HAP-1 (cell line): ENCODE data around the gene SRC.

Experiments
- DNase-seq, 2 experiments: peaks; one replicate each; pipeline ENCODE4 v3.0.0-alpha.2; 2016 to 2020; ENCODE audit warnings: low spot score in 2 of 2
- H3K27me3 ChIP-seq: fragments of 250-450 bp; sonication (Bioruptor Pico); 2 replicates; pipeline ENCODE4 v1.5.1; 2020; ENCODE audit warnings: low read depth, mild to moderate bottlenecking, moderate library complexity
- H3K36me3 ChIP-seq: fragments of 250-450 bp; sonication (Bioruptor Pico); replicated peaks from 2 replicates; pipeline ENCODE4 v1.5.1; 2020; ENCODE audit warnings: mild to moderate bottlenecking
- H3K4me1 ChIP-seq: fragments of 250-450 bp; sonication (Bioruptor Pico); 2 replicates; pipeline ENCODE4 v1.5.1; 2020; ENCODE audit warnings: mild to moderate bottlenecking
- H3K4me3 ChIP-seq: fragments of 250-450 bp; sonication (Bioruptor Pico); 2 replicates; pipeline ENCODE4 v1.5.1; 2020; ENCODE audit warnings: mild to moderate bottlenecking, moderate library complexity
- H3K9me3 ChIP-seq: fragments of 250-450 bp; sonication (Bioruptor Pico); 2 replicates; pipeline ENCODE4 v1.5.1; 2020; ENCODE audit warnings: mild to moderate bottlenecking, moderate library complexity
- in situ Hi-C: fragments of 300-500 bp; cut with MboI; formaldehyde crosslinking; loops from 3 replicates; pipeline ENCODE4 v1.14.3; 2020; ENCODE audit warnings: low sequenced_read_pairs, inconsistent platforms, mixed read lengths

Gene SRC

GRCh38 chr20:37319151-37319671 is 26.7 kb upstream of the SRC start:
- in situ Hi-C loops: no loop called here
- Histone ChIP-seq H3K4me3 (no peak overlapping the region), H3K4me1 (peaks cover 10% of the 10 kb centered on the region), H3K27me3 (no peaks in the 10 kb centered on the region), H3K36me3 (peaks cover 18% of the 10 kb centered on the region), H3K9me3 (no peaks in the 10 kb centered on the region)
- peak; percentile 66 to 76 for DNase-seq

DNA sequence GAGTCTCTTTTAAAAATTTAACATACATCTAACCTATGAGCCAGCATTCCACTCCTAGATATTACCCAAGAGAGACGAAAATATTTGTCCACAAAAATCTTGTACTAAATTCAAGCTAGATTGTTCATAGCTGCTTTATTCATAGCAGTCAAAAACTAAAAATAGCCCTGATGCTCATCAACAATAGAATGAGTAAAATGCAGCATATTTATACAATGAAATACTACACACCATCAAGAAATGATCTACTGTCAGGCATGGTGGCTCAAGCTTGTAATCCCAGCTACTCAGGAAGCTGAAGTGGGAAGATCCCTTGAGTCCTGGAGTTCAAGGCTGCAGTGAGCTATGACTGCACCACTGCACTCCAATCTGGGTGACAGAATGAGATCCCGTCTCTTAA is 22.0 kb upstream of the SRC start:
- in situ Hi-C loops: no loop called here
- Histone ChIP-seq H3K36me3 (no peaks in the 10 kb centered on the region), H3K27me3 (no peaks in the 10 kb centered on the region), H3K9me3 (no peaks in the 10 kb centered on the region), H3K4me3 (no peak overlapping the region), H3K4me1 (peaks cover 4% of the 10 kb centered on the region)
- DNase-seq: no peak

DNA sequence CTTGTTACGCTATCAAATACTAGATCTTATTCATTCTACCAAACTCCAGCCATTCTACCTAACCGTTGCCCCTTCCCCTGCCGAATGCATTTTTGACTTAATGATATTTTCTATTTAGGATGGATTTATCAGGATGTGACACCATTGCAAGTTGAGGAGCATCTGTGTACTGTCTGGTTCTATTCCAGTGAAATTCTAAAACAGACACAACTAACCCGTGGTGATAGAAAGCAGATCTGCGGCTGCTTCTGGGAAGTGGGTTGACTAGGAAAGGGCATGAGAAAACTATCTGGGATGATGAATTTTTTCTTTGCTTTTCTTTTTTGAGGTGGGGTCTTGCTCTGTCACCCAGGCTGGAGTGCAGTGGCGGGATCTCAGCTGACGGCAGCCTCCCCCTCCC is 20.7 kb upstream of the SRC start:
- H3K27me3 ChIP-seq: no peaks in the 10 kb centered on the region
- DNase-seq: no peak
- H3K4me1 ChIP-seq: no peaks in the 10 kb centered on the region
- no peak overlapping the region for H3K4me3 ChIP-seq
- no peaks in the 10 kb centered on the region for H3K9me3 ChIP-seq
- in situ Hi-C loops: no loop called here
- no peaks in the 10 kb centered on the region for H3K36me3 ChIP-seq

- DNase-seq: no peak
- in situ Hi-C loops: no loop called here
- H3K9me3 ChIP-seq: no peaks in the 10 kb centered on the region
- H3K27me3 ChIP-seq: no peaks in the 10 kb centered on the region
- no peaks in the 10 kb centered on the region for H3K36me3 ChIP-seq
- H3K4me1 ChIP-seq: no peaks in the 10 kb centered on the region
- no peak overlapping the region for H3K4me3 ChIP-seq
Measured at GRCh38 chr20:37326666-37327065, 19.3 kb upstream of the SRC start.

DNA sequence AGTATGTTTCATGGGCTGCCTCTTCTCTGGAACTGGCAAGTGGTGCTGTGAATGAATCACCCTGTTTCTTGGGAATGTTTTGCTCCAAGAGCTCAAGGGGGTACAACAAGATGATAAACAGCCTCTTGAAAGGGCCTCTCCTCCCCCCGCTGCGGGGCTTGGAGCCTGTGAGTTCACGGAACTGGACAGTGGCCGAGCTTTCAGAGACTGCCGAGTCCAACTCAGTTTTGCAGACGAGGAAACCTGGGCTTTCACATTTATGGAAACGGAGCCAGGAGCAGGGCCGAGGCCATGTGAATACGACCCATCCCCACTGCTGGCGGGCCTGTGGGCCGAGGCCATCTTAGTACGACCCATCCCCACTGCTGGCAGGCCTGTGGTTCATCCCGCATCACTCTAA is 18.2 kb upstream of the SRC start:
- Histone ChIP-seq H3K36me3 (no peaks in the 10 kb centered on the region), H3K4me3 (no peak overlapping the region), H3K4me1 (no peaks in the 10 kb centered on the region), H3K9me3 (no peaks in the 10 kb centered on the region), H3K27me3 (no peaks in the 10 kb centered on the region)
- DNase-seq: no peak
- in situ Hi-C loops: no loop called here

DNA sequence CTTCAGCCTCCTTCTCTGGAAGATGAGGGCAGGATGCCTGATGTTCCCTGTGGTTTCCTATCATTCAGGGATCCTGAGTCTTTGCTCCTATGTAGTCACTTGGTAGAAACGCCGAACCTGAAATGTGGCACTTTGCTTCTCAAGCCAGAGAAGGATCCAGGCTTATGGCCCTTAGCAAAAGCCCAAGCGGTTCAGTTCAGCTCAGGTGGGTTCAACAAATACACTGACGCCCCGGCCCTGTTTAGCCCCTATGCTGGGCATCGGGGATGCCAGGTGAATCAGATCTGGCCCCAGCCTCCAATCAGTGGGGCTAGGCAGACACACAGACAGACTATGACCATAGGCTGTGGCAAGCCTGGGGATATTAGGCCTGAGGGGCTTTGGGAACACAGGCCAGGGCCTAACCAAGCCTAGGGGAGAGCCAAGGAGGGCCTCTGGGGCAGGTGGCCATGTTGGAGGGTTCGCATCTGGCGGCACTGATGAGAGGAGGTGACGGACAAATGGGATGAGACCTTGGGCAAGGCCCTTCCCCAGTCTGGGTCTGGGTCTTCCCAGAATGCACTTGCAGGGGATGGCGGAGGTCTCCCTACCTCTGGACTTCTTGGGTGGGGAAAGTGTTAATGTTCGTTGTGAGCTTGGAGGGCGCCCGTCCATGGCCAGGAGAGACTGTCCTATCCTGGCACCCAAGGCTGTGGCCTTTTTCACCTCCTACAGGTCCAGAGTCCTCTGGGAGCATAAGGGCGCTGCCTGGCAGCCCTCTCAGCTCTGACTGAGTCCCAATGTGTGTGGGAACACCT is 17.6 kb upstream of the SRC start:
- Histone ChIP-seq H3K4me3 (no peak overlapping the region), H3K36me3 (no peaks in the 10 kb centered on the region), H3K9me3 (no peaks in the 10 kb centered on the region), H3K27me3 (no peaks in the 10 kb centered on the region), H3K4me1 (no peaks in the 10 kb centered on the region)
- no peak for DNase-seq
- in situ Hi-C loops: no loop called here

- H3K4me1 ChIP-seq: no peaks in the 10 kb centered on the region
- no peaks in the 10 kb centered on the region for H3K9me3 ChIP-seq
- no peaks in the 10 kb centered on the region for H3K27me3 ChIP-seq
- no peak for DNase-seq
- in situ Hi-C loops: no loop called here
- H3K36me3 ChIP-seq: no peaks in the 10 kb centered on the region
- H3K4me3 ChIP-seq: no peak overlapping the region
Measured at GRCh38 chr20:37329481-37330165, 16.3 kb upstream of the SRC start.

DNA sequence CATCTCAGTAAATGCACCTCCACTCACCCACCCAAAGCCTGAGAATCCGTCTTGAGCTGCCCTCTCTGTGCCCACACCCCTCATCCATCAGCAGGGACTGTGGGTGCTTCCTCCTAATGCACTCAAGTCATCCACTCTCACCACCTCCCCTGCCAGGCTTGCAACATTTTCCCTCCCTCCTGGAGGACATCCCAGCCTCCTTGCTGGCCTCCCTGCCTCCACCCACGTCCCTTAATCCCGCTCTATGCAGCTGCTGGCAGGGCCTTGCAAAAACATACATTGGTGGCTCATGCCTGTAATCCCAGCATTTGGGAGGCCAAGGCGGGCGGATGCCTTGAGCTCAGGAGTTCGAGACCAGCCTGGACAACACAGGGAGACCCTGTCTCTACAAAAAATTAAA is 15.6 kb upstream of the SRC start:
- in situ Hi-C loops: no loop called here
- no peak overlapping the region for H3K4me3 ChIP-seq
- H3K36me3 ChIP-seq: no peaks in the 10 kb centered on the region
- no peaks in the 10 kb centered on the region for H3K27me3 ChIP-seq
- no peaks in the 10 kb centered on the region for H3K4me1 ChIP-seq
- DNase-seq: no peak
- H3K9me3 ChIP-seq: no peaks in the 10 kb centered on the region

GRCh38 chr20:37331060-37331857 is 14.7 kb upstream of the SRC start:
- no peak for DNase-seq
- Histone ChIP-seq H3K27me3 (no peaks in the 10 kb centered on the region), H3K4me3 (no peak overlapping the region), H3K36me3 (no peaks in the 10 kb centered on the region), H3K9me3 (no peaks in the 10 kb centered on the region), H3K4me1 (no peaks in the 10 kb centered on the region)
- in situ Hi-C loops: no loop called here

DNA sequence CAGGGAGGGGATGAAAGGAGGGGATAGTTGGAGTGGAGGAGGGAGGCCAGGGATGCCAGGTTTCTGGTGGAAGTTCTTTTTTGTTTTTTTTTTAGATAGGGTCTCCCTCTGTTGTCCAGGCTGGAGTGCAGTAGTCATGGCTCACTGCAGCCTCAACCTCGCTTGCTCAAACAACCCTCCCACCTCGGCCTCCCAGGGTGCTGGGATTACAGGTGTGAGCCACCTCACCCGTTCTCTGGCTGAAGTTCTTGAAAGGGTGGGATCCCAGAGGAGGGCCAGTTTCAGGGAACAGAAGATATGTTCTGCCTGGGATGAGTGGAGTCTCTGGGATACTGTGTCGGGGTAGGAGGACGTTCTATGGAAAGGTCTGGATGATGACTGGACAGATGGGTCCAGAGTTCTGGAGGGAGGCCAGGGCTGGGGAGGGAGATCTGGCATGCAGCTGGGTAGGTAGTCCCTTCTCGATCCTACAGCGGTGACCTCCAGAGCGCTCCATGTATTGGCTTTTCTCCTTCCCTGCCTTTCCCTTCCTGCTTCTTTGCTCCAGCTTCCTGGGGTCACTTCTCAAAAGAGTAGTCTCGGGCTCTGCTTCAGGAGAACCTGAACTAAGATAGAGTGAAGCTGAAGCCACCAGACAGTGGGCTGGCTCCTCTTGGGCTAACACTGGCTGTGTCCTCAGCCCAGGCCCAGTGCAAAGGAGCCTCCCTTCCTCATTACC is 12.7 kb upstream of the SRC start:
- in situ Hi-C loops: no loop called here
- Histone ChIP-seq H3K4me1 (no peaks in the 10 kb centered on the region), H3K4me3 (no peak overlapping the region), H3K9me3 (no peaks in the 10 kb centered on the region), H3K27me3 (no peaks in the 10 kb centered on the region), H3K36me3 (no peaks in the 10 kb centered on the region)
- DNase-seq: no peak

GRCh38 chr20:37333848-37334318 is 12.1 kb upstream of the SRC start:
- Histone ChIP-seq H3K4me1 (no peaks in the 10 kb centered on the region), H3K27me3 (no peaks in the 10 kb centered on the region), H3K9me3 (no peaks in the 10 kb centered on the region), H3K4me3 (no peak overlapping the region), H3K36me3 (no peaks in the 10 kb centered on the region)
- DNase-seq: no peak
- in situ Hi-C loops: no loop called here

DNA sequence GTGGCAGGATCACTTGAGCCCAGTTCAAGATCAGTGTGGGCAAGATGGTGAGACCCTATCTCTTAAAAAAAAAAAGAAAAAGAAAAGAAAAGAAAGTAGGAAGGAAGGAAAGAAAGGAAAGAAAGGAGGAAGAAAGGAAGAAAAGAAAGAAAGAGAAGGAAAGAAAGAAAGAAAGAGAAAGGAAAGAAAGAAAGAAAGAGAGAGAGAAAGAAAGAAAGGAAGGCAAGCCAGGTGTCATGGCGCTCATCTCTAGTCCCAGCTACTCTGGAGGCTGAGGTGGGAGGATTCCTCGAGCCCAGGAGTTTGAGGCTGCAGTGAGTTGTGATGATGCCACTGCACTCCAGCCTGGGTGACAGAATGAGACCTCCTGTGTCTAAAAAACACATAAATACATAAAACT is 11.5 kb upstream of the SRC start:
- Histone ChIP-seq H3K9me3 (no peaks in the 10 kb centered on the region), H3K4me3 (no peak overlapping the region), H3K36me3 (no peaks in the 10 kb centered on the region), H3K27me3 (no peaks in the 10 kb centered on the region), H3K4me1 (no peaks in the 10 kb centered on the region)
- in situ Hi-C loops: no loop called here
- no peak for DNase-seq

- Histone ChIP-seq H3K4me1 (no peaks in the 10 kb centered on the region), H3K36me3 (no peaks in the 10 kb centered on the region), H3K27me3 (no peaks in the 10 kb centered on the region), H3K9me3 (no peaks in the 10 kb centered on the region), H3K4me3 (no peak overlapping the region)
- no peak for DNase-seq
- in situ Hi-C loops: no loop called here
Measured at GRCh38 chr20:37335642-37336368, 10.1 kb upstream of the SRC start.
